SK-N-SH (cell line): ENCODE data around the gene PANX2. TPM values are rescaled to one million over a fixed set of nuclear protein-coding genes. Genes with fewer than 3 reads are reported as not detected.

Source experiments
- CTCF ChIA-PET: fragments of 300-600, 350-600 bp; formaldehyde crosslinking; extraction: SDS; loops from one replicate; lab custom pipeline; 2021; lab: Yijun Ruan, JAX
- POLR2A ChIA-PET: fragments of 350-600 bp; sonication (Branson Sonifier 250); formaldehyde crosslinking; extraction: SDS; loops from one replicate; lab custom pipeline; 2020; ENCODE audit warnings: antibody characterized with exemption, inconsistent platforms; lab: Yijun Ruan, JAX
- DNase-seq: peaks from one replicate; pipeline ENCODE4 v3.0.0; 2012
- H2AFZ ChIP-seq: fragments of 200-600 bp; sonication (generic); 2 replicates; pipeline ENCODE4 v1.8.1; 2016; ENCODE audit warnings: antibody characterized with exemption, mild to moderate bottlenecking, low read depth
- H3F3A ChIP-seq: fragments of 200-600 bp; sonication (generic); replicated peaks from 2 replicates; pipeline ENCODE3; 2016; ENCODE audit warnings: antibody characterized with exemption, mild to moderate bottlenecking; ENCODE audit not compliant: insufficient read depth
- H3K27ac ChIP-seq, 2 experiments: fragments of 200-500 bp in 1 of 2; fragments of 200-600 bp in 1 of 2; sonication (Bioruptor generic) in 1 of 2; sonication (generic), shearing (Covaris generic) in 1 of 2; 2 replicates each; pipeline versions ENCODE4 v1.5.1 to v1.6.1; 2014 to 2016; ENCODE audit warnings: low read depth in 2 of 2, inconsistent platforms in 1 of 2, low read length in 1 of 2, mild to moderate bottlenecking in 1 of 2, mixed read lengths in 1 of 2
- H3K27me3 ChIP-seq: fragments of 200-600 bp; sonication (generic), shearing (Covaris generic); 2 replicates; pipeline ENCODE4 v1.6.1; 2016; ENCODE audit warnings: mixed run types; ENCODE audit not compliant: insufficient read depth
- H3K36me3 ChIP-seq, 2 experiments: fragments of 200-500 bp in 1 of 2; fragments of 200-600 bp in 1 of 2; sonication (Bioruptor generic) in 1 of 2; sonication (generic) in 1 of 2; replicated peaks in 1 of 2; 2 replicates each; pipeline versions ENCODE3 to v1.5.1; 2014 to 2016; ENCODE audit warnings: low read length in 1 of 2, mild to moderate bottlenecking in 1 of 2; ENCODE audit not compliant: insufficient read depth in 2 of 2, control insufficient read depth in 1 of 2
- H3K4me1 ChIP-seq, 2 experiments: fragments of 200-500 bp in 1 of 2; fragments of 200-600 bp in 1 of 2; sonication (Bioruptor generic) in 1 of 2; sonication (generic), shearing (Covaris generic) in 1 of 2; 2 replicates each; pipeline versions ENCODE4 v1.5.1 to v1.6.1; 2014 to 2016; ENCODE audit warnings: low read depth in 1 of 2, low read length in 1 of 2, mixed run types in 1 of 2; ENCODE audit not compliant: insufficient read depth in 2 of 2, control insufficient read depth in 1 of 2
- H3K4me2 ChIP-seq: fragments of 200-600 bp; sonication (generic), shearing (Covaris generic); 2 replicates; pipeline ENCODE4 v1.6.1; 2017; ENCODE audit warnings: mixed run types
- H3K4me3 ChIP-seq, 2 experiments: fragments of 200-500 bp in 1 of 2; fragments of 200-600 bp in 1 of 2; sonication (Bioruptor generic) in 1 of 2; sonication (generic), shearing (Covaris generic) in 1 of 2; 2 replicates each; pipeline versions ENCODE4 v1.5.1 to v1.8.1; 2014 to 2016; ENCODE audit warnings: low read depth in 2 of 2, inconsistent platforms in 1 of 2, low read length in 1 of 2, mild to moderate bottlenecking in 1 of 2, mixed read lengths in 1 of 2, moderate library complexity in 1 of 2
- H3K79me2 ChIP-seq: fragments of 200-600 bp; sonication (generic); 2 replicates; pipeline ENCODE4 v1.8.1; 2017; ENCODE audit warnings: mild to moderate bottlenecking; ENCODE audit not compliant: insufficient read depth
- H3K9ac ChIP-seq: fragments of 200-600 bp; sonication (generic); 2 replicates; pipeline ENCODE4 v1.6.1; 2017; ENCODE audit warnings: mixed run types
- H3K9me2 ChIP-seq: fragments of 200-600 bp; sonication (generic); 2 replicates; pipeline ENCODE4 v1.6.1; 2017; ENCODE audit warnings: mixed run types
- H3K9me3 ChIP-seq: fragments of 200-600 bp; sonication (generic); 2 replicates; pipeline ENCODE4 v1.6.1; 2017; ENCODE audit warnings: mixed run types, mild to moderate bottlenecking, moderate library complexity
- H4K20me1 ChIP-seq: fragments of 200-600 bp; sonication (generic); 2 replicates; pipeline ENCODE4 v1.6.1; 2017; ENCODE audit warnings: mild to moderate bottlenecking, mixed run types; ENCODE audit not compliant: insufficient read depth
- CHD2 ChIP-seq: fragments of 150-350 bp; IDR thresholded peaks from 2 replicates; pipeline ENCODE4 v1.6.1; 2018; ENCODE audit warnings: low read length; ENCODE audit not compliant: partially characterized antibody
- CTCF ChIP-seq: fragments of 200-600 bp; sonication (generic); IDR thresholded peaks from 2 replicates; pipeline ENCODE4 v1.6.1; 2017; ENCODE audit warnings: antibody characterized with exemption, mild to moderate bottlenecking, moderate library complexity
- ELF1 ChIP-seq: IDR thresholded peaks from 2 replicates; pipeline ENCODE4 v1.4.0; 2012
- EP300 ChIP-seq, 2 experiments: IDR thresholded peaks; 2 replicates each; pipeline versions ENCODE4 v1.4.0 to v1.6.1; 2012; ENCODE audit warnings: borderline replicate concordance in 1 of 2, low read depth in 1 of 2, low read length in 1 of 2
- EZH2phosphoT487 ChIP-seq: fragments of 200-600 bp; sonication (generic); IDR thresholded peaks from 2 replicates; pipeline ENCODE4 v1.6.1; 2017; ENCODE audit warnings: low read depth, mixed run types, mild to moderate bottlenecking, antibody characterized with exemption, moderate library complexity, borderline replicate concordance
- FOSL2 ChIP-seq: IDR thresholded peaks from 2 replicates; pipeline ENCODE4 v1.4.0; 2012; ENCODE audit warnings: low read depth, mild to moderate bottlenecking, moderate library complexity, borderline replicate concordance
- FOXJ3 ChIP-seq: sonication (generic); formaldehyde crosslinking; IDR thresholded peaks from 2 replicates; pipeline ENCODE4 v1.5.1; 2020; ENCODE audit warnings: mild to moderate bottlenecking, missing genetic modification reagents
- FOXM1 ChIP-seq: IDR thresholded peaks from 2 replicates; pipeline ENCODE4 v1.4.0; 2012; ENCODE audit warnings: low read depth, mild to moderate bottlenecking
- GABPA ChIP-seq: IDR thresholded peaks from 2 replicates; pipeline ENCODE4 v1.4.0; 2012; ENCODE audit warnings: low read depth, mild to moderate bottlenecking
- MXI1 ChIP-seq: IDR thresholded peaks from 2 replicates; pipeline ENCODE4 v1.6.1; 2012; ENCODE audit warnings: mild to moderate bottlenecking, low read depth, low read length, improper control_type of control experiment
- RCOR1 ChIP-seq: fragments of 150-350 bp; IDR thresholded peaks from 2 replicates; pipeline ENCODE4 v1.6.1; 2017; ENCODE audit warnings: antibody characterized with exemption, low read length
- RXRA ChIP-seq: IDR thresholded peaks from 2 replicates; pipeline ENCODE4 v1.4.0; 2012; ENCODE audit warnings: low read depth, mild to moderate bottlenecking, borderline replicate concordance
- SMC3 ChIP-seq: IDR thresholded peaks from 2 replicates; pipeline ENCODE4 v1.6.1; 2012; ENCODE audit warnings: low read depth, low read length, improper control_type of control experiment
- TEAD4 ChIP-seq: IDR thresholded peaks from 2 replicates; pipeline ENCODE4 v1.4.0; 2012; ENCODE audit warnings: mild to moderate bottlenecking, borderline replicate concordance; ENCODE audit not compliant: insufficient read depth
- USF2 ChIP-seq: fragments of 150-350 bp; IDR thresholded peaks from 2 replicates; pipeline ENCODE4 v1.6.1; 2017; ENCODE audit warnings: antibody characterized with exemption, low read length, low read depth, borderline replicate concordance
- ZBTB33 ChIP-seq: IDR thresholded peaks from 2 replicates; pipeline ENCODE4 v1.4.0; 2012; ENCODE audit warnings: low read depth, borderline replicate concordance
- WGBS: methylation state at CpG from one replicate; pipeline ENCODE4 v1.1.6; 2017; ENCODE audit warnings: low lambda C conversion rate; 5-methylcytosine and 5-hydroxymethylcytosine counted together
- polyA plus RNA-seq, 3 experiments: library from polyadenylated mRNA; depleted of rRNA; stranded (reverse); fragments of >200 nt; gene quantifications; 2 replicates each; pipeline ENCODE4 v1.2.3, GENCODE V29; 2012
- TF ChIP-seq, protein P1 (sequence below): IDR thresholded peaks from 2 replicates; pipeline ENCODE4 v1.6.1; 2012; ENCODE audit warnings: mild to moderate bottlenecking, low read depth, low read length, moderate library complexity

PANX2 gene
- polyA plus RNA-seq, 1 of the 3 experiments (the other 2 are of a cell fraction), result 2.4 TPM

- TF ChIP-seq USF2 (no peak), FOXJ3 (CRISPR knock-in tag) (no peak), EP300 (IDR thresholded peaks at IDR 0.05; ENCODE audit: borderline replicate concordance in 1 of 2, low read depth in 1 of 2, low read length in 1 of 2) (no peak)
Observed at GRCh38 chr22:50190941-50191741, 20.6 kb downstream of the PANX2 start (continued).

DNA sequence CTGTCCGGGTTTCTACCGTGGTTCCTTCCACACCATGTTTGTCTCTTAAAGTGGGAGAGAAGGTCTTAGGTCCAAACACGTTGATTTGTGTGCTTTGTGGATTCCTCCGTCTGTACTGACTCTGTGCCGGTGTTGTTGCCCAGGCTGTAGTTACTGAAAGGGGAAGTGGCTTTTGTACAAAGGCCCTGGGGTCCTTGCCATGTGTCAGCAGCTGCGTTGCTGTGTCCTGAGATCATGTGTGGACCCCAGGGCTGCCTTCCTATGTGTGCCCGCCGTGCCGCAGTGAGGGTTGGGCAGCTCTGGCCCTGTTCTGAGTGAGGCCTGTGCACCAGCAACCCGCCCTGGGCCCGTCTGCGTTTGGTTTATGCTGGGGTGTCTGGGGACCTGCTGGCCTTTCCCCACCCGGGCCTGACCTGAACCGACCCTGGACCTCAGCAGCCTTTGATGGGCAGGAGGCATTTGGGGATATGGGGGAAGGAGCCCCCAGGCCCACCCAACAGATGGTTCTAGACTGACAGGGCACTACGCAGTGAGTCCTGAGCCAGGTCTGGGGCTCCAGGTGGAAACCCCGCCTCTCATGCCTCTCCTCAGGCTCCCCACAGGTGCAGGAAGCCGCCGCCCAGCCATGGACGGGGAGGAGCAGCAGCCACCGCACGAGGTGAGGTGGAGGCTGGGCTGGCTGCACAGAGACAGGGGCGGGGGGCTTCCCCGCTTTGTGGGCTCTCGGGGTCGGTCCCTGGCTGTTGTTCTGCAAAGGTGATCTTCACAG, 22.1 kb downstream of the PANX2 start:
- DNase-seq, result no peak
- no peaks in the 10 kb centered on the region for H3K9me2 ChIP-seq
- peaks cover 52% of the 10 kb centered on the region for H3K79me2 ChIP-seq
- no peak overlapping the region for H3K4me3 ChIP-seq
- H3K27ac ChIP-seq, result no peak overlapping the region; a peak in 1 of 4 replicates
- TF ChIP-seq SMC3 (no peak), FOXJ3 (CRISPR knock-in tag) (no peak), ELF1 (no peak), EZH2phosphoT487 (no peak), FOSL2 (no peak), RCOR1 (no peak), FOXM1 (no peak), RXRA (no peak), TEAD4 (no peak), CTCF (no peak), GABPA (no peak), CHD2 (no peak), MXI1 (no peak), ZBTB33 (no peak)
- TF ChIP-seq, protein P1, sequence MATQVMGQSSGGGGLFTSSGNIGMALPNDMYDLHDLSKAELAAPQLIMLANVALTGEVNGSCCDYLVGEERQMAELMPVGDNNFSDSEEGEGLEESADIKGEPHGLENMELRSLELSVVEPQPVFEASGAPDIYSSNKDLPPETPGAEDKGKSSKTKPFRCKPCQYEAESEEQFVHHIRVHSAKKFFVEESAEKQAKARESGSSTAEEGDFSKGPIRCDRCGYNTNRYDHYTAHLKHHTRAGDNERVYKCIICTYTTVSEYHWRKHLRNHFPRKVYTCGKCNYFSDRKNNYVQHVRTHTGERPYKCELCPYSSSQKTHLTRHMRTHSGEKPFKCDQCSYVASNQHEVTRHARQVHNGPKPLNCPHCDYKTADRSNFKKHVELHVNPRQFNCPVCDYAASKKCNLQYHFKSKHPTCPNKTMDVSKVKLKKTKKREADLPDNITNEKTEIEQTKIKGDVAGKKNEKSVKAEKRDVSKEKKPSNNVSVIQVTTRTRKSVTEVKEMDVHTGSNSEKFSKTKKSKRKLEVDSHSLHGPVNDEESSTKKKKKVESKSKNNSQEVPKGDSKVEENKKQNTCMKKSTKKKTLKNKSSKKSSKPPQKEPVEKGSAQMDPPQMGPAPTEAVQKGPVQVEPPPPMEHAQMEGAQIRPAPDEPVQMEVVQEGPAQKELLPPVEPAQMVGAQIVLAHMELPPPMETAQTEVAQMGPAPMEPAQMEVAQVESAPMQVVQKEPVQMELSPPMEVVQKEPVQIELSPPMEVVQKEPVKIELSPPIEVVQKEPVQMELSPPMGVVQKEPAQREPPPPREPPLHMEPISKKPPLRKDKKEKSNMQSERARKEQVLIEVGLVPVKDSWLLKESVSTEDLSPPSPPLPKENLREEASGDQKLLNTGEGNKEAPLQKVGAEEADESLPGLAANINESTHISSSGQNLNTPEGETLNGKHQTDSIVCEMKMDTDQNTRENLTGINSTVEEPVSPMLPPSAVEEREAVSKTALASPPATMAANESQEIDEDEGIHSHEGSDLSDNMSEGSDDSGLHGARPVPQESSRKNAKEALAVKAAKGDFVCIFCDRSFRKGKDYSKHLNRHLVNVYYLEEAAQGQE, result no peak
- H3K9ac ChIP-seq, result no peak overlapping the region
- peaks cover 0 to 38% of the 10 kb centered on the region in 2 experiments for H3K36me3 ChIP-seq
- H4K20me1 ChIP-seq, result 0 out of 2 replicates have a peak, but pooled peaks cover 23% of the 10 kb centered on the region
- H3K27me3 ChIP-seq, result no peaks in the 10 kb centered on the region
- H2AFZ ChIP-seq, result no peak overlapping the region
- H3K9me3 ChIP-seq, result no peaks in the 10 kb centered on the region
- ChIA-PET CTCF (interaction anchor here (2.9 to 3.8 kb wide), 2 partner anchors 14 to 44 kb away, joined by 13 to 16 read pairs; no protein-coding TSS in a partner anchor), POLR2A (interaction anchor here (0.6 kb wide), 1 partner anchor 137 kb away, joined by 7 read pairs; no protein-coding TSS in a partner anchor)
- WGBS, result 80% methylated on average over 8 of the region's 25 CpGs
- no peaks in the 10 kb centered on the region for H3F3A ChIP-seq
- peaks cover 4 to 33% of the 10 kb centered on the region in 2 experiments; a peak in 1 of 4 replicates for H3K4me1 ChIP-seq
- no peak overlapping the region for H3K4me2 ChIP-seq
